HFFc6 (cell line): ENCODE measurements around the gene MYO1D. TPM values are rescaled to one million over a fixed set of nuclear protein-coding genes. Genes with fewer than 3 reads are reported as not detected.
"Not testable (repeated sequence)": the region's sequence is repeated elsewhere in the genome, so short reads cannot be mapped to it uniquely, and the experiment has no call there.

ENCODE experiments used
- DNase-seq: peaks from one replicate; pipeline ENCODE4 v3.0.0-alpha.2; 2018
- H3K27ac Mint-ChIP-seq: 2 replicates; pipeline ENCODE4 v1.8.0; 2020; ENCODE audit warnings: mild to moderate bottlenecking, mixed read lengths
- H3K27me3 Mint-ChIP-seq: 2 replicates; pipeline ENCODE4 v1.8.0; 2021; ENCODE audit warnings: mild to moderate bottlenecking, moderate library complexity, mixed read lengths; ENCODE audit not compliant: insufficient read depth
- H3K36me3 Mint-ChIP-seq: 2 replicates; pipeline ENCODE4 v1.8.0; 2021; ENCODE audit warnings: low read depth, mixed read lengths
- H3K4me1 Mint-ChIP-seq: 2 replicates; pipeline ENCODE4 v1.8.0; 2020; ENCODE audit warnings: low read depth, mixed read lengths
- H3K4me3 Mint-ChIP-seq: 2 replicates; pipeline ENCODE4 v1.8.0; 2020; ENCODE audit warnings: mild to moderate bottlenecking, moderate library complexity, mixed read lengths
- H3K9me3 Mint-ChIP-seq: 2 replicates; pipeline ENCODE4 v1.8.0; 2020; ENCODE audit warnings: mild to moderate bottlenecking, mixed read lengths
- total RNA-seq, 6 experiments: library from RNA; stranded (reverse); fragmentation: NEBNext Ultra II Directional; extraction: Animal tissue kit (Norgen Biotek cat#: 25700); gene quantifications; 2 replicates in 1 of 6; 3 replicates in 5 of 6; pipeline ENCODE4 v1.2.3, GENCODE V29; 2021
- TF ChIP-seq, protein P1 (sequence below): fragments of 200-600 bp; sonication (generic); IDR thresholded peaks from 2 replicates; pipeline ENCODE4 v1.5.0; 2021; ENCODE audit warnings: antibody characterized with exemption, mild to moderate bottlenecking

Gene MYO1D
- total RNA-seq, 6 experiments from 2014 or later = 3.8 to 28.8 (median 4.8) TPM

DNA sequence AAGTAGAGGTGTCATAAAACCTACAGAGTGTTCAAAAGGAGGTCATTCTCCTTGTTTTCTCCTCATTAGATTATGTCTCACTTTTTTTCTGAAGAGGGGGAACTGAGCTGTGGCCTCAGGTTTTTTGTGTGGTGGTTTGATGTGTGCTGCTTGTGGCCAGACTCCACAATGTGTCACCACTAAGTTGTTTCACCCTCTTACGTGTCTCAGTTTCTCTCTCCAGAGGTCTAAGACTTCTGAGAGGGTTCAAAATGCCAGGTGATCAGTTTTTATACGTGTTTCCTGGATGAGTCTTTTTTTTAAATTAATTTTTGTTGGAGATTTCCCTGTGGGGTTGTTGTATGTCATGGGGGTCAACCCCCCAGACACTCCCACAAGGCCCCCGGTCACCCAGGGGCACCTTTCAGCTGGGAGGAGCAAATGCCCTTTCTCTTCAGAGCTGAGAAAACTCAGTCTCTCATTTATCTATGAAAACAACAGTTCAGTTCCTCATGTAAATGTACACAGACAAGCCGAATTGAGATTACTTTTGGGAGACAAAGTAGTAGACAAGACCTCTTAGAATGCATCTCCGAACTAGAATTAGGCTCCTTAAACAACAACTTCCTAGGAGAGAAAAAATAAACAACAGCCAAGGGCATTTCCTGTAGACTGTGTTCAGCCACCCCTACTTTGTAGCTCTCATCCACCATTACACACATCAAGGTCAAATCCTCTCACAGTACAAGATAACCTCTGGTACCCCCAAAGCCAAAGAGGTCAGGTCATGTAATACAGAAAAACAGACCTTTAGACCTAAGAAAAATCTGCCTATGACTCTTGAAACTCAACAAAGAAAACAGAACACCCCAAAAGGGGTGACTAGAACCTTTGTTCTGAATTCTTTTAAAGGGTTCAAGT is 27.1 kb upstream of the MYO1D start:
- no peaks in the 10 kb centered on the region for H3K27me3 Mint-ChIP-seq

DNA sequence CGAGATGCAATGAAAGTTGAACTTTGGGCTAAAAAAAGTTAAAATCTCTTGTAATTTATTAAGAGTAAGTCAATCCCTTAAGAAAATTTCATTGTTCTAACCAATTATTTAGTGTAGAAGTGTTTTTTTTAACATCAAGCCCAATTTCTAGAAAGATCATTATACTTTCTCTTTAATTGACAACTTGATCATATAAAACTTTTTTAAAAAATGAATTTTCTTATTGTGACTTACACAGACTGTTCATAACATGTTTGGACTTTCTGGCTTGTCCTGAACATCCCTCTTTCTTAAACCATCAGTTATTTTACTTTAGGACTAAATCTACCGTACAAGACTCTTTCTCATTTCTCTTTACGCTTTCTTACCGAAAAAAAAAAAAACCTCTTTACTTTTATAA is 24.8 kb upstream of the MYO1D start:
- H3K9me3 Mint-ChIP-seq = peaks cover 4% of the 10 kb centered on the region; the same call in 1 of the 2 replicates
- TF ChIP-seq, protein P1, sequence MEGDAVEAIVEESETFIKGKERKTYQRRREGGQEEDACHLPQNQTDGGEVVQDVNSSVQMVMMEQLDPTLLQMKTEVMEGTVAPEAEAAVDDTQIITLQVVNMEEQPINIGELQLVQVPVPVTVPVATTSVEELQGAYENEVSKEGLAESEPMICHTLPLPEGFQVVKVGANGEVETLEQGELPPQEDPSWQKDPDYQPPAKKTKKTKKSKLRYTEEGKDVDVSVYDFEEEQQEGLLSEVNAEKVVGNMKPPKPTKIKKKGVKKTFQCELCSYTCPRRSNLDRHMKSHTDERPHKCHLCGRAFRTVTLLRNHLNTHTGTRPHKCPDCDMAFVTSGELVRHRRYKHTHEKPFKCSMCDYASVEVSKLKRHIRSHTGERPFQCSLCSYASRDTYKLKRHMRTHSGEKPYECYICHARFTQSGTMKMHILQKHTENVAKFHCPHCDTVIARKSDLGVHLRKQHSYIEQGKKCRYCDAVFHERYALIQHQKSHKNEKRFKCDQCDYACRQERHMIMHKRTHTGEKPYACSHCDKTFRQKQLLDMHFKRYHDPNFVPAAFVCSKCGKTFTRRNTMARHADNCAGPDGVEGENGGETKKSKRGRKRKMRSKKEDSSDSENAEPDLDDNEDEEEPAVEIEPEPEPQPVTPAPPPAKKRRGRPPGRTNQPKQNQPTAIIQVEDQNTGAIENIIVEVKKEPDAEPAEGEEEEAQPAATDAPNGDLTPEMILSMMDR = no peak
- H3K4me1 Mint-ChIP-seq = no peaks in the 10 kb centered on the region
- H3K27me3 Mint-ChIP-seq = no peaks in the 10 kb centered on the region
- no peak overlapping the region for H3K4me3 Mint-ChIP-seq
- H3K36me3 Mint-ChIP-seq = no peaks in the 10 kb centered on the region
- no peak for DNase-seq
- no peak overlapping the region for H3K27ac Mint-ChIP-seq

More for the DNA sequence above, 27.1 kb upstream of the MYO1D start:
- DNase-seq = no peak
- H3K4me1 Mint-ChIP-seq = no peaks in the 10 kb centered on the region
- no peak overlapping the region for H3K4me3 Mint-ChIP-seq
- no peak overlapping the region for H3K27ac Mint-ChIP-seq
- H3K36me3 Mint-ChIP-seq = no peaks in the 10 kb centered on the region
- H3K9me3 Mint-ChIP-seq = peaks cover 4% of the 10 kb centered on the region; the same call in 1 of the 2 replicates
- TF ChIP-seq, protein P1 = no peak

DNA sequence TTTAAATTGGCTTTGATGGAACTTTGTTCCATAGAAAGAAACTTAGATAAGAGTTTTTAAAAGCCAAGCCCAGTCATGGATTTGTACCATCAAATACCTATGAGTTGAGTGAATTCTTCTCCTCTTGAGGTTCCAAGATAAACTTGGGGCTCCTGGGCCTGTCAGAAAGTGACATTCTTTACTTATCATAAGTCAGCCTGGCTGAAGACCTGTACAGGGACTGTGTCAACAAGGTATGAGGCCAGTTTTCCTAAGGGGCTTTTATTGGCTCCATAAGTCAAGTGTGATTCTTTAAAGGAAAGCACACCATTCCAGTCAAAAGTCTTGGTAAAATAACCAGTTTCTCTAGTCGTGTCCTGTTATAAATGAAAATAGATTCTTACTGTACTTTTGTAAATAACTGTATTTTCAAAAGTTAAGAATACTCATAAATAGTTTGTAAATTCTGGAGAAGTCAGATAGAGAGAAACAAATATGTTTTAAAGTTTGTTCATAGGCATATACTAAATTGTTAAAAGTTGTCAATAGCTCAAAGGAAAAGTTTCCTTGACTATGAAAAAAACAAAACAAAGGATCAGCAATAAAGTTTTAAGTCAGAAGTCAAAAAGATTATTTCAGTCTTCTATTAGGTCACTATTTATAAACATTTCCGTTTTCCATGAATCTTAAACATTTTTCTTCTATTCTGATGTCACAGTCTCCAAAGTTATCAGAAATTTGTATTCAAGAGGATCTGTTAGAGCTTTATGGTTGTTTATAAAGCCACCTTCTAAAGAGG is 22.5 kb upstream of the MYO1D start:
- H3K27me3 Mint-ChIP-seq = peaks cover 2% of the 10 kb centered on the region; the same call in 1 of the 2 replicates
- TF ChIP-seq, protein P1 = no peak
- H3K9me3 Mint-ChIP-seq = peaks cover 4% of the 10 kb centered on the region; the same call in 1 of the 2 replicates
- H3K27ac Mint-ChIP-seq = no peak overlapping the region
- H3K36me3 Mint-ChIP-seq = no peaks in the 10 kb centered on the region
- peaks cover 1% of the 10 kb centered on the region; the same call in 1 of the 2 replicates for H3K4me1 Mint-ChIP-seq
- DNase-seq = no peak
- no peak overlapping the region for H3K4me3 Mint-ChIP-seq

DNA sequence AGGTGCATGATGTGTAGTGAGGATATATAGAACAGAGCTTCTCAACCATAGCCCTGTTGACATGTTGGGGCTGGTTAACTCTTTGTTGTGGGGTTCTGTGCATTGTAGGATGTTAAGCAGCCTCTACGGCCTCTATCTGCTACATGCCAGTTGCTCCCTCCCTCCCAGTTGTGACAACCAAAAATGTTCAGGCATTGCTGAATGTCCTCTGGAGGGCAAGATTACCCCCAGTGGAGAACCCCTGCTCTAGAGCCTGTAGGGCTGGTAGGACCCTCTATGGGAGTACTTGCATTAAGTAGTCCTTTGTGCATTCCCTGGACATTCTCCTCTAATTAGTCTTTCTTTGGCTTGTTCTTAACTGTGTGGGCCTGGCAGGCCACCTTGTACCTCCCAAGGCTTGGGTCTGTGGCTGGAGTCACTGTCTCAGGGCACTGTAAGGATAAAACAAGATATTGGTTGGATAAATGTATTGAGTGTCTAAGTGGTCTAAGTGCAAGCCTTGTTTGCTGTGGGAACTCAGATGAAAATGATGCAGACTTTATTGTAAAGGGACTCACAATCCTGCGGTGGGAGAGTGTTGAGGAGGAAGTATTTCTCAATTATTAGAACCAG is 19.8 kb upstream of the MYO1D start:
- Mint-ChIP-seq H3K27me3 (peaks cover 2% of the 10 kb centered on the region; the same call in 1 of the 2 replicates), H3K4me1 (peaks cover 6% of the 10 kb centered on the region; the same call in 1 of the 2 replicates), H3K36me3 (no peaks in the 10 kb centered on the region), H3K9me3 (no peaks in the 10 kb centered on the region), H3K27ac (no peak overlapping the region), H3K4me3 (no peak overlapping the region)
- TF ChIP-seq, protein P1 = no peak
- DNase-seq = no peak

DNA sequence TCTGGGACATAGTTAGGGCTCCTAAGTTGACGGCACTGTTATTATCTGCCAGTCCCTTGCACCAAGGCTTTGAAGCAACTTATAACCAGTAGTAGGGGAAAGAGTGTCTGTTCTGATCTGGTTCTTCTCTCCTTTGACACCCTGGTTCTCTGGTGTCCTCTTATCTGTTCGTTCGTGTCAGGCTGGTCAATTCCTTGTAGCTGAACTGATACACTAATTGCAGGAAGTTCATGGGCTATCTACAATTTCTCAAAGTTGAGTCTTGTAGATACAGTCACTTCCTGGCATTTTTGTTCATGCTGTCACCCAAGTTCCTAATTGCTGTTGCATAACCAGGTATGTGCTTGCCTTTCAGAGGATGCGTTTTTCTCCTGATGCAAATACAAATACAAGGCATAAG is 17.3 kb upstream of the MYO1D start:
- Mint-ChIP-seq H3K27me3 (peaks cover 2% of the 10 kb centered on the region; the same call in 1 of the 2 replicates), H3K27ac (no peak overlapping the region), H3K4me1 (peaks cover 6% of the 10 kb centered on the region; the same call in 1 of the 2 replicates), H3K9me3 (no peaks in the 10 kb centered on the region), H3K4me3 (no peak overlapping the region), H3K36me3 (no peaks in the 10 kb centered on the region)
- DNase-seq = no peak
- TF ChIP-seq, protein P1 = no peak

DNA sequence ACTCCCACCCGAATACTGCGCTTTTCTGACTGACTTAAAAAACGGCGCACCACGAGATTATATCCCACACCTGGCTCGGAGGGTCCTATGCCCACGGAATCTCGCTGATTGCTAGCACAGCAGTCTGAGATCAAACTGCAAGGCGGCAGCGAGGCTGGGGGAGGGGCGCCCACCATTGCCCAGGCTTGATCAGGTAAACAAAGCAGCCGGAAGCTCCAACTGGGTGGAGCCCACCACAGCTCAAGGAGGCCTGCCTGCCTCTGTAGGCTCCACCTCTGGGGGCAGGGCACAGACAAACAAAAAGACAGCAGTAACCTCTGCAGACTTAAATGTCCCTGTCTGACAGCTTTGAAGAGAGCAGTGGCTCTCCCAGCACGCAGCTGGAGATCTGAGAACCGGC is 10.5 kb upstream of the MYO1D start:
- not testable (repeated sequence) for H3K27ac Mint-ChIP-seq, DNase-seq, H3K4me3 Mint-ChIP-seq, H3K36me3 Mint-ChIP-seq, H3K27me3 Mint-ChIP-seq, H3K9me3 Mint-ChIP-seq, H3K4me1 Mint-ChIP-seq

DNA sequence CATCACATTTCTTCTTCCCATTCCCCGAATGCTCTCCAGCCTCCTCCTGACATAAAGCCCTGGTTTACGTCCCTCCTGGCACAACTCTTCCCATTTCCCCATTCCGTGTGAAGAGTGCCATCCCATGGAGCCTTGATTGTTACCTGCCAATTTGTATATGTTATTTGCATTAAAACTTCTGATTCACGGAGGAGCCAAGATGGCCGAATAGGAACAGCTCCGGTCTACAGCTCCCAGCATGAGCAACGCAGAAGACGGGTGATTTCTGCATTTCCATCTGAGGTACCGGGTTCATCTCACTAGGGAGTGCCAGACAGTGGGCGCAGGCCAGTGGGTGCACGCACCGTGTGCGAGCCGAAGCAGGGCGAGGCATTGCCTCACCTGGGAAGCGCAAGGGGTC is 10.0 kb upstream of the MYO1D start:
- not testable (repeated sequence) for H3K4me3 Mint-ChIP-seq, H3K27me3 Mint-ChIP-seq, H3K36me3 Mint-ChIP-seq, H3K9me3 Mint-ChIP-seq, H3K27ac Mint-ChIP-seq, DNase-seq, H3K4me1 Mint-ChIP-seq
